ENCODE data around the gene CACNB4. TPM values are rescaled to one million over a fixed set of nuclear protein-coding genes. Genes with fewer than 3 reads are reported as not detected.
"Not testable (repeated sequence)": the region's sequence is repeated elsewhere in the genome, so short reads cannot be mapped to it uniquely, and the experiment has no call there.

CACNB4 gene
- total RNA-seq, 1 donor, result 4.3 TPM

DNA sequence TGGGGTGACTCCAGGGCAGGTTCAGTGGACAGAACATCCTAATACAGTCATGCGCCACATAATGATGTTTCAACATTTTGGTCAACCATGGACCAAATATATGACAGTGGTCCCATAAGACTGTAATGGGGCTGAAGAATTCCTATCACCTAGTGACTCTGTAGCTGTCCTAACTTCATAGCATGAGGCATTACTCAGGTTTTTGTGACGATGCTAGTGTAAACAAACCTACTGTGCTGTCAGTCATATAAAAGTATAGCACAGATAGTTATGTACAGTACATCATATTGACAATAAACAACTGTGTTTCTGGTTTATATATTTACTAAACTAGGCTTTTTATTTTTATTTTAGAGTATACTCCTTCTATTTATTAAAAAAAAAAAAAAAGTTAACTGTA, 87.1 kb downstream of the CACNB4 start:
- Histone ChIP-seq H3K4me1 (ENCODE audit: insufficient read depth, low read length) (no peaks in the 10 kb centered on the region), H3K27me3 (ENCODE audit: insufficient read depth, low read length) (peaks cover 5% of the 10 kb centered on the region), H3K4me3 (ENCODE audit: insufficient read depth, low read length) (no peak overlapping the region), H2AFZ (ENCODE audit: low read length) (no peak overlapping the region), H3K4me2 (ENCODE audit: insufficient read depth, low read length) (no peak overlapping the region), H3K79me2 (ENCODE audit: insufficient read depth, low read length) (no peaks in the 10 kb centered on the region), H4K20me1 (ENCODE audit: insufficient read depth, low read length) (no peaks in the 10 kb centered on the region), H3K9me3 (ENCODE audit: low read depth, low read length) (no peaks in the 10 kb centered on the region), H3K36me3 (ENCODE audit: insufficient read depth, low read length) (no peaks in the 10 kb centered on the region), H3K27ac (ENCODE audit: low read depth, low read length) (no peak overlapping the region)
- TF ChIP-seq, protein P1, sequence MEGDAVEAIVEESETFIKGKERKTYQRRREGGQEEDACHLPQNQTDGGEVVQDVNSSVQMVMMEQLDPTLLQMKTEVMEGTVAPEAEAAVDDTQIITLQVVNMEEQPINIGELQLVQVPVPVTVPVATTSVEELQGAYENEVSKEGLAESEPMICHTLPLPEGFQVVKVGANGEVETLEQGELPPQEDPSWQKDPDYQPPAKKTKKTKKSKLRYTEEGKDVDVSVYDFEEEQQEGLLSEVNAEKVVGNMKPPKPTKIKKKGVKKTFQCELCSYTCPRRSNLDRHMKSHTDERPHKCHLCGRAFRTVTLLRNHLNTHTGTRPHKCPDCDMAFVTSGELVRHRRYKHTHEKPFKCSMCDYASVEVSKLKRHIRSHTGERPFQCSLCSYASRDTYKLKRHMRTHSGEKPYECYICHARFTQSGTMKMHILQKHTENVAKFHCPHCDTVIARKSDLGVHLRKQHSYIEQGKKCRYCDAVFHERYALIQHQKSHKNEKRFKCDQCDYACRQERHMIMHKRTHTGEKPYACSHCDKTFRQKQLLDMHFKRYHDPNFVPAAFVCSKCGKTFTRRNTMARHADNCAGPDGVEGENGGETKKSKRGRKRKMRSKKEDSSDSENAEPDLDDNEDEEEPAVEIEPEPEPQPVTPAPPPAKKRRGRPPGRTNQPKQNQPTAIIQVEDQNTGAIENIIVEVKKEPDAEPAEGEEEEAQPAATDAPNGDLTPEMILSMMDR (IDR thresholded peaks at IDR 0.05; ENCODE audit: extremely low read depth, low read depth, low read length), result no peak
- DNase-seq (ENCODE audit: insufficient read length, low spot score, missing footprints), result no peak

DNA sequence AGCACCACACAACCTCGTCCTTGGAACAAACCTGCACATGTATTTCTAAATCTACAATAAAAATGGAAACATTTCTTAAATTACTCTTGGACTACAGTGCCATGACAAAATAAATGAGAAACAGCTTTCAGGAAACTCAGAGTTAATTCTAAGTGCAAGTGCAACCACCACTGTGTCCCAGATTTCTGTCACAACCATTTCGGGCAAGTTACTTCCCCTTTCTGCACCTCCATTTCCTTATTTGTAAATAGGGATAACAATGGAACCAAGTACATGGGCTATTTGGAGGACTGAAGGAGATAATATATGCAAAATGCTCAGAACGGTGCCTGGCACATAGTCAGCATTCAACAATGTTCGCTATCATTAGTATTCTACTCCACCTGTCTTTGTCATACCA, 93.2 kb downstream of the CACNB4 start:
- Histone ChIP-seq H3K27ac (ENCODE audit: low read depth, low read length) (no peak overlapping the region), H4K20me1 (ENCODE audit: insufficient read depth, low read length) (no peaks in the 10 kb centered on the region), H3K4me3 (ENCODE audit: insufficient read depth, low read length) (no peak overlapping the region), H2AFZ (ENCODE audit: low read length) (no peak overlapping the region), H3K79me2 (ENCODE audit: insufficient read depth, low read length) (no peaks in the 10 kb centered on the region), H3K4me2 (ENCODE audit: insufficient read depth, low read length) (no peak overlapping the region), H3K9me3 (ENCODE audit: low read depth, low read length) (no peaks in the 10 kb centered on the region), H3K36me3 (ENCODE audit: insufficient read depth, low read length) (no peaks in the 10 kb centered on the region), H3K27me3 (ENCODE audit: insufficient read depth, low read length) (peaks cover 5% of the 10 kb centered on the region), H3K4me1 (ENCODE audit: insufficient read depth, low read length) (no peaks in the 10 kb centered on the region)
- DNase-seq (ENCODE audit: insufficient read length, low spot score, missing footprints), result no peak
- TF ChIP-seq, protein P1 (IDR thresholded peaks at IDR 0.05; ENCODE audit: extremely low read depth, low read depth, low read length), result no peak

DNA sequence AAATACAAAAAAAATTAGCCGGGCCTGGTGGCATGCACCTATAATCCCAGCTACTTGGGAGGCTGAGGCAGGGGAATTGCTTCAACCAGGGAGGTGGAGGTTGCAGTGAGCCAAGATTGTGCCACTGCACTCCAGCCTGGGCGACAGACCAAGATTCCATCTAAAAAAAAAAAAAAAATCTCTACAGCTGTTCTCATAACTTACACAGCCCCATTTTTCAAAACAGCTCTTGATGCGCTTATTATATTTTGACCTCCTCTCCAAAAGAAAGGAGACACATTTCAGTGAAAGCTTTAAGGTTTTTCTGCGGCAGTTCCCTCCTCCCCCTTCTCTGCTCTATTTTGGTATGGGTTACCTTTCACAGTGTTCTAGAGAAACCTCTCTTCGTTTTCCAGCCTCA, 95.6 kb downstream of the CACNB4 start:
- H2AFZ ChIP-seq (ENCODE audit: low read length); H3K27ac ChIP-seq (ENCODE audit: low read depth, low read length); H4K20me1 ChIP-seq (ENCODE audit: insufficient read depth, low read length); H3K36me3 ChIP-seq (ENCODE audit: insufficient read depth, low read length); H3K9me3 ChIP-seq (ENCODE audit: low read depth, low read length); H3K79me2 ChIP-seq (ENCODE audit: insufficient read depth, low read length); H3K4me2 ChIP-seq (ENCODE audit: insufficient read depth, low read length); H3K4me1 ChIP-seq (ENCODE audit: insufficient read depth, low read length); H3K27me3 ChIP-seq (ENCODE audit: insufficient read depth, low read length); H3K4me3 ChIP-seq (ENCODE audit: insufficient read depth, low read length); DNase-seq (ENCODE audit: insufficient read length, low spot score, missing footprints): not testable (repeated sequence)

DNA sequence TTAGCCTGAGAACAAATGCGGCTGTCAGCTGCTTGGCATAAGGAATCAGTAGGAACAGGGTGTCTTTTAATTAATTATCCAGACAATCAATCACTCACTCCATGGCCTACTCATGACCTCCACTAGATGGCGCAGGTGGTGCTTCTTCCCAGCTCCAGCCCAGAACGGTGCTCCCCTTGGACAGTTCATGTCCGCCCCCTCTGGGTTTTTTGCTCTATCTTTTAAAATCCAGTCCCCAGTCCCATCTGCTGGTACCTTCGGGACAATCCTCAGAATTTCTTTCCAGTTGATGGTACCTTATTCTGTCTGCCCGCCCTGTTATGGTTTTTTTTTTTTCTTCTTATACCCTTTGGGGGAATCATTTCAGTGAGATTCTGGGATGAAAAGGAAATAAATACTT, 99.8 kb downstream of the CACNB4 start:
- Histone ChIP-seq H3K79me2 (ENCODE audit: insufficient read depth, low read length) (no peaks in the 10 kb centered on the region), H2AFZ (ENCODE audit: low read length) (no peak overlapping the region), H3K9me3 (ENCODE audit: low read depth, low read length) (no peaks in the 10 kb centered on the region), H4K20me1 (ENCODE audit: insufficient read depth, low read length) (no peaks in the 10 kb centered on the region), H3K36me3 (ENCODE audit: insufficient read depth, low read length) (no peaks in the 10 kb centered on the region), H3K4me2 (ENCODE audit: insufficient read depth, low read length) (no peak overlapping the region), H3K4me3 (ENCODE audit: insufficient read depth, low read length) (no peak overlapping the region), H3K4me1 (ENCODE audit: insufficient read depth, low read length) (no peaks in the 10 kb centered on the region), H3K27me3 (ENCODE audit: insufficient read depth, low read length) (peaks cover 4% of the 10 kb centered on the region), H3K27ac (ENCODE audit: low read depth, low read length) (no peak overlapping the region)
- DNase-seq (ENCODE audit: insufficient read length, low spot score, missing footprints), result peak; percentile 88
- TF ChIP-seq, protein P1 (IDR thresholded peaks at IDR 0.05; ENCODE audit: extremely low read depth, low read depth, low read length), result peak; percentile 91
